Lower lobe of right lung (tissue), 2 donors: ENCODE results near the gene SETD1B. TPM values are rescaled to one million over a fixed set of nuclear protein-coding genes. Genes with fewer than 3 reads are reported as not detected.
"Not testable (repeated sequence)": the region's sequence is repeated elsewhere in the genome, so short reads cannot be mapped to it uniquely, and the experiment has no call there.

Experiments used
- ATAC-seq, 2 donors: fragments of 200-7000 bp; cut with Tn5 transposase; one replicate each; pipeline ENCODE4 v1.9.1; 2020 to 2022; ENCODE audit warnings: mild to moderate bottlenecking in 2 of 2, moderate library complexity in 2 of 2
- DNase-seq: peaks from one replicate; pipeline ENCODE4 v3.0.0-alpha.2; 2020
- H3K27ac ChIP-seq: fragments of 200-600 bp; one replicate; pipeline ENCODE4 v1.8.0; 2022
- H3K27me3 ChIP-seq: fragments of 200-600 bp; one replicate; pipeline ENCODE4 v1.8.0; 2022; ENCODE audit warnings: low read depth
- H3K36me3 ChIP-seq: fragments of 200-600 bp; one replicate; pipeline ENCODE4 v1.8.0; 2022; ENCODE audit warnings: mild to moderate bottlenecking
- H3K4me1 ChIP-seq: fragments of 200-600 bp; one replicate; pipeline ENCODE4 v1.8.0; 2022
- H3K4me3 ChIP-seq: fragments of 200-600 bp; one replicate; pipeline ENCODE4 v1.8.0; 2022; ENCODE audit warnings: mild to moderate bottlenecking
- H3K9me3 ChIP-seq: fragments of 200-600 bp; one replicate; pipeline ENCODE4 v1.8.0; 2022
- intact Hi-C: fragments of 100-400 bp; cut with DNase I; formaldehyde crosslinking; loops from one replicate; pipeline ENCODE4 v1.11.0; 2022
- total RNA-seq: library from RNA; stranded (reverse); fragmentation: NEBNext Ultra II Directional; extraction: Animal tissue kit (Norgen Biotek cat#: 25700); gene quantifications from one replicate; pipeline ENCODE4 v1.2.1, GENCODE V29; 2021
- TF ChIP-seq, protein P1 (sequence below): fragments of 200-600 bp; IDR thresholded peaks from one replicate; pipeline ENCODE4 v1.8.0; 2022; ENCODE audit warnings: antibody characterized with exemption, mild to moderate bottlenecking
- donor health status: DM: no; HTN: yes; CAD: no; lungs with severe emphysema.

Gene SETD1B
- total RNA-seq, 1 donor from 2014 or later, result 19.7 TPM

DNA sequence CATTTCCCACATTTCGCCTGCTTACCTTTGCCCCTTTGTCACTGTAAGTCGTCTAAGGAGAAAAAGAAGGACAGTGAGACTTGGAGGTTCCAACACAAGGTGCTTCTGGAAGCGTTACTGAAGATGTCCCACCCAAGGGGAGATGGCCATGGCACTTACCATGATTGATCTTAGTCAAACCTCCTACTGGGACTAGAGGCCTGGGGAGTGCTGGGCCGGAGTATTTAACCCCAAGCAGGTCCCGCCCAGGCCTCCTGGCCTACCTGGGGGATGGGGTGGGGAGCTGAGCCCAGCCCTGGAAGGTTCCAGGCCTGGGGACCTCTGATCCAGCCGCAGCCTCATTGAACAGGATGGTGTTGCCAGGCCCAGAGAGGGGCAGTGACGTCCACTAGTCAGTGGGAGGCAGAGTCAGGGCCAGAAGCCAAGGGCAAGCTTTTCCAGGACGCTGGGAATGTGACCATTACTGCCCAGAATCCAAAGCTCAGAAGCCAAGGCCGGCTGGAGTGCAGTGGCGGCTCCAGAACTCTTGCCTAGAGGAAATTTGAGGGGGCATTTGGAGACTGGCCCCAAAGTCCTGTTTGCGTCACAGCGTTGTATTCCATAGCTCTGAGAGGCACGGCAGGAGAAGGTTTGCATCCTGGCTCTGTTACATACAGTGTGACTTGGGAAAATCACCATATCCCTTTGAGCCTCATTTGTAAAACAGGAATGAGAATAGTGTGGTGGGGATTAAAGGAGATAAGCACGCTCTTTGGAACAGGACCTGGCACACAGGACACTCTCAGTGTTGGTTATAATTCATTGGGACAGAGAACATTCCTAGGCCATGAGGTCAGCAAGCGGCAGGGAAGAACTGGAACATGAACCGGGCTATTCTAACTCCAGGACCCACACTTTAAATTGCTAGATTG lies 55.1 kb downstream of the SETD1B start, which contains the start of gene HPD:
TSS of gene HPD (minus strand) at position 198 of the 911 bp plus-strand sequence. CDS start at position 162, 36 bp downstream.
- intact Hi-C loops, result no loop called here
- ATAC-seq (peak; percentile 68 to 78), DNase-seq (no peak)
- Histone ChIP-seq H3K4me1 (peaks cover 9% of the 10 kb centered on the region), H3K36me3 (no peaks in the 10 kb centered on the region), H3K9me3 (no peaks in the 10 kb centered on the region), H3K4me3 (no peak within 1 kb of the TSS), H3K27ac (peak within 1 kb of the TSS; percentile 78), H3K27me3 (no peaks in the 10 kb centered on the region)
- TF ChIP-seq, protein P1, sequence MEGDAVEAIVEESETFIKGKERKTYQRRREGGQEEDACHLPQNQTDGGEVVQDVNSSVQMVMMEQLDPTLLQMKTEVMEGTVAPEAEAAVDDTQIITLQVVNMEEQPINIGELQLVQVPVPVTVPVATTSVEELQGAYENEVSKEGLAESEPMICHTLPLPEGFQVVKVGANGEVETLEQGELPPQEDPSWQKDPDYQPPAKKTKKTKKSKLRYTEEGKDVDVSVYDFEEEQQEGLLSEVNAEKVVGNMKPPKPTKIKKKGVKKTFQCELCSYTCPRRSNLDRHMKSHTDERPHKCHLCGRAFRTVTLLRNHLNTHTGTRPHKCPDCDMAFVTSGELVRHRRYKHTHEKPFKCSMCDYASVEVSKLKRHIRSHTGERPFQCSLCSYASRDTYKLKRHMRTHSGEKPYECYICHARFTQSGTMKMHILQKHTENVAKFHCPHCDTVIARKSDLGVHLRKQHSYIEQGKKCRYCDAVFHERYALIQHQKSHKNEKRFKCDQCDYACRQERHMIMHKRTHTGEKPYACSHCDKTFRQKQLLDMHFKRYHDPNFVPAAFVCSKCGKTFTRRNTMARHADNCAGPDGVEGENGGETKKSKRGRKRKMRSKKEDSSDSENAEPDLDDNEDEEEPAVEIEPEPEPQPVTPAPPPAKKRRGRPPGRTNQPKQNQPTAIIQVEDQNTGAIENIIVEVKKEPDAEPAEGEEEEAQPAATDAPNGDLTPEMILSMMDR, result no peak

GRCh38 chr12:121860257-121860656 lies 56.4 kb downstream of the SETD1B start:
- ATAC-seq (peak in 1 of 2 donors; percentile 5), DNase-seq (no peak)
- Histone ChIP-seq H3K27ac (peak overlapping the region; percentile 78), H3K9me3 (no peaks in the 10 kb centered on the region), H3K36me3 (no peaks in the 10 kb centered on the region), H3K27me3 (no peaks in the 10 kb centered on the region), H3K4me3 (no peak overlapping the region), H3K4me1 (peaks cover 9% of the 10 kb centered on the region)
- intact Hi-C loops, result no loop called here
- TF ChIP-seq, protein P1, result no peak

DNA sequence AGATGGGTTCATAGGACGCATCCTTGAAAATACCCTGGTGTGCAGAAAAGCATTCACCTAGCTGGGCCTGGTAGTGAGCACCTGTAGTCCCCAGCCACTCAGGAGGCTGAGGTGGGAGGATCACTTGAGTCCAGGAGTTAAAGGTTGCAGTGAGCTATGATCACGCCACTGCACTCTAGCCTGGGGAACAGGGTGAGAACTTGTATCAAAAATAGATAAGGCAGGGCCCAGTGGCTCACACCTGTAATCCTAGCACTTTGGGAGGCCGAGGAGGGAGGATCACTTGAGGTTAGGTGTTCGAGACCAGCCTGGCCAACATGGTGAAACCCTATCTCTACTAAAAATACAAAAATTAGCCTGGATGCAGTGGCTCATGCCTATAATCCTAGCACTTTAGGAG lies 56.9 kb downstream of the SETD1B start:
- DNase-seq, H3K4me3 ChIP-seq, H3K4me1 ChIP-seq, intact Hi-C loops, ATAC-seq, H3K36me3 ChIP-seq, H3K27ac ChIP-seq, H3K27me3 ChIP-seq, H3K9me3 ChIP-seq: not testable (repeated sequence)

GRCh38 chr12:121861636-121862254 lies 57.9 kb downstream of the SETD1B start:
- no peaks in the 10 kb centered on the region for H3K9me3 ChIP-seq
- H3K36me3 ChIP-seq, result no peaks in the 10 kb centered on the region
- intact Hi-C loops, result no loop called here
- peaks cover 9% of the 10 kb centered on the region for H3K4me1 ChIP-seq
- H3K4me3 ChIP-seq, result no peak overlapping the region
- TF ChIP-seq, protein P1, result no peak
- H3K27me3 ChIP-seq, result no peaks in the 10 kb centered on the region
- no peak overlapping the region for H3K27ac ChIP-seq
- DNase-seq (no peak), ATAC-seq (no peak)

GRCh38 chr12:121866331-121866730 lies 62.5 kb downstream of the SETD1B start:
- Histone ChIP-seq H3K27ac (no peak overlapping the region), H3K9me3 (no peaks in the 10 kb centered on the region), H3K4me1 (no peaks in the 10 kb centered on the region), H3K36me3 (no peaks in the 10 kb centered on the region), H3K4me3 (no peak overlapping the region), H3K27me3 (no peaks in the 10 kb centered on the region)
- ATAC-seq, result no peak
- TF ChIP-seq, protein P1, result no peak
- intact Hi-C loops, result no loop called here
- no peak for DNase-seq

DNA sequence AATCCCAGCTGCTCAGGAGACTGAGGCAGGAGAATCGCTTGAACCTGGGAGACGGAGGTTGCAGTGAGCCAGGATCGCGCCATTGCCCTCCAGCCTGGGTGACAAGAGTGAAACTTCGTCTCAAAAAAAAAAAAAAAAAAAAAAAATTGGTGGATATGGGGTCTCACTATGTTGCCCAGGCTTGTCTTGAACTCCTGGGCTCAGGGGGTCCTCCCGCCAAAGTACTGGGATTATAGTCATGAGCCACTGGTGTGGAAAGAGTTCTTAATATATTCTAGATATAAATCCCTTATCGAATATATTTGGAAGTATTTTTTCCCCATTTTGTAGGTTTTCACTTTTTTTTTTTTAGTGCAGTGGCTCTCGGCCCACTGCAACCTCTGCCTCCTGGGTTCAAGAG lies 65.4 kb downstream of the SETD1B start:
- H3K27me3 ChIP-seq, ATAC-seq, H3K9me3 ChIP-seq, H3K4me1 ChIP-seq, H3K36me3 ChIP-seq, H3K4me3 ChIP-seq, intact Hi-C loops, DNase-seq, H3K27ac ChIP-seq: not testable (repeated sequence)
